Parathyroid adenoma (tissue), 2 donors: ENCODE measurements around the gene ARL10.

Source experiments
- H2AFZ ChIP-seq: fragments of 300-600 bp; sonication (generic); one replicate; pipeline ENCODE4 v1.7.0; 2017; ENCODE audit warnings: antibody characterized with exemption, mild to moderate bottlenecking
- H3K27ac ChIP-seq: fragments of 300-600 bp; sonication (generic); one replicate; pipeline ENCODE4 v1.7.0; 2017
- H3K27me3 ChIP-seq: fragments of 300-600 bp; sonication (generic); one replicate; pipeline ENCODE4 v1.7.0; 2017; ENCODE audit warnings: low read length; ENCODE audit not compliant: control insufficient read depth, insufficient read depth
- H3K36me3 ChIP-seq: fragments of 300-600 bp; sonication (generic); one replicate; pipeline ENCODE4 v1.7.0; 2017; ENCODE audit warnings: low read length; ENCODE audit not compliant: control insufficient read depth, insufficient read depth
- H3K4me1 ChIP-seq: fragments of 300-600 bp; sonication (generic); one replicate; pipeline ENCODE4 v1.7.0; 2017; ENCODE audit warnings: control low read depth
- H3K4me2 ChIP-seq: fragments of 300-600 bp; sonication (generic); one replicate; pipeline ENCODE4 v1.7.0; 2017; ENCODE audit warnings: low read length
- H3K4me3 ChIP-seq: fragments of 300-600 bp; sonication (generic); one replicate; pipeline ENCODE4 v1.7.0; 2017; ENCODE audit warnings: low read depth, low read length
- H3K79me2 ChIP-seq: fragments of 300-600 bp; sonication (generic); one replicate; pipeline ENCODE4 v1.7.0; 2017; ENCODE audit warnings: control low read depth
- H3K9ac ChIP-seq: fragments of 300-600 bp; sonication (generic); one replicate; pipeline ENCODE4 v1.7.0; 2017; ENCODE audit warnings: mild to moderate bottlenecking
- H3K9me3 ChIP-seq: fragments of 300-600 bp; sonication (generic); one replicate; pipeline ENCODE4 v1.7.0; 2017; ENCODE audit warnings: low read length; ENCODE audit not compliant: control insufficient read depth
- CTCF ChIP-seq: fragments of 300-600 bp; sonication (generic); IDR thresholded peaks from one replicate; pipeline ENCODE4 v1.7.0; 2017; ENCODE audit warnings: antibody characterized with exemption, mild to moderate bottlenecking
- donor health status: primary hyperparathyroidism.

The ARL10 gene

GRCh38 chr5:176410486-176411180 lies 45.3 kb downstream of the ARL10 start:
- H2AFZ ChIP-seq, result no peak overlapping the region
- peaks cover 10% of the 10 kb centered on the region for H3K4me1 ChIP-seq
- no peak overlapping the region for H3K4me3 ChIP-seq
- H3K9me3 ChIP-seq, result no peaks in the 10 kb centered on the region
- no peaks in the 10 kb centered on the region for H3K27me3 ChIP-seq
- no peak for TF ChIP-seq CTCF
- H3K36me3 ChIP-seq, result no peaks in the 10 kb centered on the region
- H3K9ac ChIP-seq, result no peak overlapping the region
- peaks cover 44% of the 10 kb centered on the region for H3K79me2 ChIP-seq
- no peak overlapping the region for H3K4me2 ChIP-seq
- no peak overlapping the region for H3K27ac ChIP-seq

- H3K79me2 ChIP-seq, result peaks cover 46% of the 10 kb centered on the region
- H3K4me1 ChIP-seq, result peaks cover 14% of the 10 kb centered on the region
- H3K4me2 ChIP-seq, result no peak overlapping the region
- no peak for TF ChIP-seq CTCF
- H3K9ac ChIP-seq, result no peak overlapping the region
- no peak overlapping the region for H3K27ac ChIP-seq
- H3K36me3 ChIP-seq, result no peaks in the 10 kb centered on the region
- H3K27me3 ChIP-seq, result no peaks in the 10 kb centered on the region
- no peak overlapping the region for H2AFZ ChIP-seq
- no peaks in the 10 kb centered on the region for H3K9me3 ChIP-seq
- no peak overlapping the region for H3K4me3 ChIP-seq
Observed at GRCh38 chr5:176412517-176413254, 47.4 kb downstream of the ARL10 start.

GRCh38 chr5:176413255-176413565 lies 47.9 kb downstream of the ARL10 start:
- Histone ChIP-seq H3K27ac (no peak overlapping the region), H3K9ac (no peak overlapping the region)
- no peak for TF ChIP-seq CTCF

GRCh38 chr5:176413709-176414191 lies 48.5 kb downstream of the ARL10 start:
- Histone ChIP-seq H3K4me2 (peak overlapping the region; percentile 24), H3K9me3 (no peaks in the 10 kb centered on the region), H3K27ac (no peak overlapping the region), H2AFZ (no peak overlapping the region), H3K4me1 (peaks cover 14% of the 10 kb centered on the region), H3K9ac (no peak overlapping the region), H3K27me3 (no peaks in the 10 kb centered on the region), H3K79me2 (peaks cover 41% of the 10 kb centered on the region), H3K36me3 (no peaks in the 10 kb centered on the region), H3K4me3 (no peak overlapping the region)
- no peak for TF ChIP-seq CTCF

More at GRCh38 chr5:176413255-176413565, 47.9 kb downstream of the ARL10 start:
- peaks cover 42% of the 10 kb centered on the region for H3K79me2 ChIP-seq
- no peak overlapping the region for H3K4me3 ChIP-seq
- no peaks in the 10 kb centered on the region for H3K27me3 ChIP-seq
- H2AFZ ChIP-seq, result no peak overlapping the region
- H3K9me3 ChIP-seq, result no peaks in the 10 kb centered on the region
- no peaks in the 10 kb centered on the region for H3K36me3 ChIP-seq
- H3K4me1 ChIP-seq, result peaks cover 14% of the 10 kb centered on the region
- H3K4me2 ChIP-seq, result no peak overlapping the region
